Measurements from ENCODE around the gene COA5.

Gene COA5

GRCh38 chr2:98571121-98571701 is 37.1 kb downstream of the COA5 start:
- DNase-seq = no peak

DNA sequence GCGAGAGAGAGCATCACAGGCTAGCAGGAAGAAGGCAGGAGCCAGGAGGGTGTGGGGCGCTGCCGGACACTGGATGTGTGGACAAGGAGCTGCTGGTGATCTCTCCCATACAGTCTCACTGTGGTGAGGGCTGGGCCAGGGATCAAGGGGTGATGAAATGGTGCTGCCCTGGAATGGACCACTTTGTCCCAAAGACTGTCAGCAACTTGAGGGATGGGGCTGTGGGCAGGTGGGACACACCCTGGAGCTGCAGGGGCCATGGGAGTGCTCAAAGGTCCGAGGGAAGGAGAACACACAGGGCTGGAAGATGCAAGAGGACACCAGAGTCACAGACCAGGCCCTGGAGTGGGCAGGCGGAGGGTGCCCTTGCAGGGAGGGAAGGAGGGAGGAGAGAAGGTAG is 38.0 kb downstream of the COA5 start:
- no peak for DNase-seq

- no peak for DNase-seq
Observed at GRCh38 chr2:98569915-98570314, 38.4 kb downstream of the COA5 start.

DNA sequence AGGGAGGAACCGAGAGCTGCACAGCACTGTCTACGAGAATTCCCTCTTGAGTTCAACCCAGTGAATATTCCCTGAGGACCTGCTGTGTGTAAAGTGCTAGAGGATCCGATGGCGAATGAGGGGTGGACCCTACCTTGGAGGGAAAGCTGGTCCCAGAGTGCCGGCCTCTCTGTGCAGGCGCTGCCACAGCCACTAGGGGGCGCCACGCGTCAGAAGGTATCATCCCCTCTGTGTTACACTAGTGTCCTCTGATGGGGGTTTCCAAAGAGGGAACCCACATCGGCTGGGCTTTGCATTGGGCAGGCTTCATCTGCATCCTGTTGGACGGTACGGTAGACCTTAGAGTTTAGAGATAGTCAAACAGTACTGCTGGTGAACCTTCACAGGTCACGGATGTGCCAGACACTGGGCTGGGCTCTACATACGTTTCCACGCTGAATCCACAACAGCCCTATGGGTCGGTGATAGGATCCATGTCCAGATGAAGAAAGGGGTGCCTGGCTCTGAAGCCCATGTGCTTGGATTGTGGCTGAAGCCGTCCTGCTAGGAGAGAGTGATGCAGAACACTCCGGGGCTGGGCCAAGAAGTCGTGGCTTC is 39.0 kb downstream of the COA5 start:
- peak; percentile 65 for DNase-seq

GRCh38 chr2:98568161-98568956 is 40.0 kb downstream of the COA5 start:
- DNase-seq = no peak

DNA sequence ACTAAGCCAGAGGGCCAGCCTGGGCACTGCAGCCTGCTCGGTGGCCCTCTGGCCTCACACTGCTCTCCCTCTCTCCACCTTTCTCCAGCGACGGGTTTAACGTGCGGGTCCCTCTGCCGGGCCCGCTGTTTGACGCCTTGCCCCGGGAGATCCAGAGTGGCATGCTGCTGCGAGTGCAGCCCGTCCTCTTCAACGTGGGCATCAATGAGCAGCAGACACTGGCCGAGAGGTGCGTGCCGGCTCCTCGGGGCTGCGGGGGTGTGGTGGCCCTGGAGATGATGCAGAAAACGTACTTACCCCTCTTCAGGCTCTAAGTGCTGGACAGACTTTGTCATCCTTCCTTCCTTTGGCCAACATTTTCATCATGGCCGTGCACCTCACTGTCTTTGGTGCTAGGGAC is 42.4 kb downstream of the COA5 start:
- DNase-seq = no peak

- DNase-seq = no peak
Observed at GRCh38 chr2:98565286-98565860, 42.9 kb downstream of the COA5 start.

DNA sequence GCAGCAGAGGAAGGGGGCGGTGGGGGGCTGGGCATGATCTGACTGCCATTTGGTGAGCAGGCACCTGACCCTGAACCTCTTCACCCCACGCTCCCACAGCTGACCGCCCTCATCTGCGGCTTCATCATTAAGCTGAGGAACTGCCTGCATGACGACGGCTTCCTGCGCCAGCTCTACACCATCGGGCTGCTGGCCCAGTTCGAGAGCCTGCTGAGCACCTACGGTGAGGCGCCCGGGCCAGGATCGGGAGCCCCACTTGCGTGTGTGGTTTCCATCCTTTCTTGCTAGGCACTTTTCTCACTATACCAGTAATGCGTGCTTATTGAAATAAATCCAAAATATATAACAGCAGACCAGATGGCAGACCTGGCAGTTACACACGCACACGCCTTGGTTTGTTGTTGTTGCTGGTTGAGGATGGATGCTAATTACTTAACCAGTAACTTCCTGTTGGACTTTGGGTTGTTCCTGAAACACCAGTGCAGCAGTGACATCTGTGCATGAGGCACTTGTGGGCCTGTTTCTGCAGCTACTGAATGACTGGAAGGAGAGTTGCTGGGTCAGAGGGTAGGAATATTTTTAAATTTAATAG is 43.7 kb downstream of the COA5 start:
- no peak for DNase-seq

DNA sequence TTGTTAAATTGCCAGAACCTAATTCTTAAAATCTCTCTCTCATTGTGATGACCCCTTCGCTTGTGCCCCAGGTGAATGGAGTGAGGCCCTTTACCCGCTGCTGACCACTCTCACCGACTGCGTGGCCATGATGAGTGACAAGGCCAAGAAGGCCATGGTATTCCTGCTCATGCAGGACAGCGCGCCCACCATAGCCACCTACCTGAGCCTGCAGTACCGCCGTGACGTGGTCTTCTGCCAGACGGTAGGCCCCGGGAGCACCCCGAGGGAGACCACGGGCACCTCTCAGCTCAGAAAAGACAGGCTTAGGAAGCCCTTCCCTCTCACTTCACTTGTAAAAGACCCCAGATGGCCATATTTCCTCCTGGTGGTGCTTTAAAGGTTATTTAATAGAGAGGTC is 44.9 kb downstream of the COA5 start:
- DNase-seq = no peak

- DNase-seq = no peak
Observed at GRCh38 chr2:98561902-98562695, 46.2 kb downstream of the COA5 start.

GRCh38 chr2:98561018-98561417 is 47.3 kb downstream of the COA5 start:
- DNase-seq = no peak

DNA sequence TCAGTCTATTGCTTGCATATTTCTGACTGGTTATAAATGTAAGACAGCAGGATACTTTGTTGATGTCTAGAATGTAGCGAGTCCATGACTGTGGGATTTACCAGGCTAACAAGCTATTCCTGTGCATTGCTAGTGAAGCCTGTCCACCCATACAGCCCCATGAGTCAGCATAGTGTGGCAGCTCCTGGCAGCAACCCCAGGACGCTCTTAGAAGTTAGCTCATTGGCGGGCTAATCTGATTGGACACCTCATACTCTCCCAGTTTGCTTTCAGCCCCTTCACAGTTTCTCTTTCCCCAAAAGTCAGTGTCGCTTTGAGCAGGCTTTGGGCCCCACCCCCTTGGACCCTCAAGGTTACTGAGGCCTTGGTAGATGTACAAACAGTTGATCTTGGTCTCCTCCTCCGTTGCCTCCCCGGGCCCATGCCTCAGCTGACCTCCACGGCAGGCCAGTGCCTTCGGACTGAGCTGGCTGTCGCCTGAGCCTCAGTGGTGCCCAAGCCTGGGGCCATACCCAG is 48.0 kb downstream of the COA5 start:
- DNase-seq = no peak

DNA sequence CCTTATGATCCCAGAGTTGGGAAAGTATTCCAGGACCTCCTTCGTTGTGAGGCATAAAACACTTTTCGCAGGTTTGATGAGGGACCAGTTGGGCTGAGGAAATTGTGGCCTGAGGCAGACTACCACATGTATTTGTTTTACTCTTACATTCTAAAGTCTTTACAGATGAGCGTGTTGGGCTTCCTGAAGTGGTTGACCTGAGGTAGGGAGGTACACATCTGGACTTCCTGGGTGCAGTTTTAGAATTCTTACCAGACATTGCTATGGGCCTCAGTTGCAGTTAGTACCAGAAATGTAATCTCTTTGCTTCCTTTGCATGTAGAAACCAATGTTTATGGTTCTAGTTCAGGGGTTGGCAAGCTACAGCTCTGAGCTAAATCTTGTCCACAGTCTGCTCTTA is 48.7 kb downstream of the COA5 start:
- no peak for DNase-seq

DNA sequence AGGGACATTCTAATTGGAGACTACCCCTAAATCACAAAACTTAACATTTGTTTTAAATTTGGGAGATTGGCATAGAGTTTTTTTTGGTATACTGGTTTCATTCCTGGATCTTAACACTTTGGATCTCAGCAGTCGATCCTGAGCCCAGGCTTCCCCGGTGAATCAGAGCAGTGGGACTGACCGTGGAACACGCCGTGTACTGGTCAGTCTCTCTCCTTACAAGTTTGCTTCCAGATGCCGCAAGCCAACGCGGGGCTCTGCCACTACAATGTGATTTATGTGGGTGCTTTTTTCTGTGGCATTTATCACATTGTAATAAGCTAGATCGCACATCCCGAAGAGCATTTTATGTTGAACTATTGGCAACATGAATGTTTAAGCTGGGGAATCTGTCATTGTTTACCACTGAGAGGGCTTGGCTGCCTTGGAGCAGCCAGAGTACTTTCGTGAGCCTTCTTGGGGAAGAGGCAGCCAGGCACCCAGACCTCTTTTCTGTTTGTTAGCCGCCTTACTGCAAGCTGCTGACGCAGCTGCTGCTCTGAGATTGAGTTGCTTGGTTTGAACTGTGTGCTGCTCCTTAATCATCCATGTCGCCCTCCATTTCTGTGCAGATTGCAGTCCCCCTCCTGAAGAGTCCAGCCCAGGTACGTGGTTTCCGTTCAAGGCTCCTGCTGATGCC is 49.3 kb downstream of the COA5 start:
- no peak for DNase-seq

- DNase-seq = no peak
Observed at GRCh38 chr2:98556344-98557033, 51.8 kb downstream of the COA5 start.

- no peak for DNase-seq
Observed at GRCh38 chr2:98555696-98556095, 52.6 kb downstream of the COA5 start.

DNA sequence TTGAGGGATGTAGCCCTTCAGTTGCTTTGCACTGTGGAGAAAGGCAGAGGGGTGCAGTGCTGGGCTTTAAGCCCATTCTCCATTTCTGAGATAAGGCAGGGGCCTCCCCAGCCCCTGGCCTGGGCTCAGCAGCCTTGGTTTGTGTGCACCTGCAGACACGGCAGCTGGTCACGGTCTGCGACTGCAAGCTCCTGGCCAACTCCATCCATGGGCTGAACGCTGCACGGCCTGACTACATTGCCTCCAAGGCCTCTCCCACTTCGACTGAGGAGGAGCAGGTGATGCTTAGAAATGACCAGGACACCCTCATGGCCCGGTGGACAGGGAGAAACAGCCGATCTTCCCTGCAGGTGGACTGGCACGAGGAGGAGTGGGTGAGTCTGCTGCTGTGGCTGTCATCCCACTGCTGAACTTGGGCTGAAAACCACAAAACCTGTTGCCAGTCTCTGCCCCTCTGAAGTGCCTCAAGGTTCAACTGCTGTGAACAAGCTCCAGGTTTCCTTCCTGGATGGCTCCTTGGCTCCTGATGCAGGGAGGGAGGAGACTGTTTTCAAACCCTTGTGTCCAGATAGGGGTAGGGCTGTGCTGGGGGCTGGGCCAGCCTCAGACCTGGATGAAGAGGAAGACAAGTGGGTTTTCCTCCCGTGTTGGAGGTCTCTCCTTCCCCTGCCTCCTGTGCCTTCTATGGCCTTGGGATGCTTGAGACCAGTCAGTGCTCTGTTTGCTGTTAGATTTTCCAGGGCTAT is 54.0 kb downstream of the COA5 start:
- no peak for DNase-seq

DNA sequence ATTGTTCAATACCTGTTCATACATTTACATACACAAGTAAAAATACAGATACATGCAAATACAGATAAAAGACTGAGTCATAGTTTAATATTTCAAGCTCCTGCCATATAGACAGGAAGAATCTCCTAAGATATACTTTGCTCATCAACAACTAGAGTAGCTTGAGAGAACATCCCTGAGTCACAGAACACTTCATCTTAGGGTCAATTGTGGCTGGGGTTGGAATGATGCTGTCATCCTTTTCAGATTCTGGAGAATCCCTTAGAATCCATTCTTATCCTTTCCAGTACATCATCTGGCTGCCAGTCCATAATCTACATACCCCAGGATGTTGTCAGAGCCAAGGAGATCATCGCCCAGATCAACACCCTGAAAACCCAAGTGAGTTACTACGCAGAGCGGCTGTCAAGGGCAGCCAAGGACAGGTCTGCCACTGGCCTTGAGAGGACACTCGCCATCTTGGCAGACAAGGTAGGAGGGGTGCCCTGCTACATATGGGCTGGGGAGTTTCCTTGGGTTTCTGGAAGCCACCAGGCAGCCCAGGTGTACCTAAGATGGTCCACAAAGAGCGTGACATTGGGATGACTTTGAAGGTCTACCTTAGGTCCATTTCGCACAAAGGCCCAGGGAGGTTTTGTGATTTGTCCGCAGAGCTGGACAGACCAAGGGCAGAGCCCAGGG is 55.7 kb downstream of the COA5 start:
- DNase-seq = no peak

- DNase-seq = peak; percentile 45
Observed at GRCh38 chr2:98551316-98551715, 57.0 kb downstream of the COA5 start.

DNA sequence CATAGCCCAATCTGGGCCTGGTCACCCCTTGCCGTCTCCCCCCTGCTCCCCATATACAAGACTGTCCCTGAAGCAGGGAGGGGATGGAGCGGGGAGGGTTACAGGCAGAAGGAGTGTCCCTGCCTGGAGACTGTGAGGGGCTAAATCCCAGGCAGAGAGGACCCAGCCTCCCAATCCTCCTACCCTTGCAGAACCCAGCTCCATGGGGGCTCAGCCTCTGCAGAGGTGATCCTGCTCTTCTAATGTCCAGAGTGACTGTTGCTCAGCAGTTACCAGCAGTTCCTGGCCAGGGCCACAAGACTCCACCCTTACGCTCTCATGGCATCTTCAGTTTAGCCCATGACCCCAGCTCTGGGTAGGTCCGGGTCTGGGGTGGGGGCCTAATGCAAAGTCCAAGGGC is 58.1 kb downstream of the COA5 start:
- DNase-seq = no peak

Measured in CD4-positive, alpha-beta T cell treated with Interleukin-17A for 1 hour (primary cell).